Activated CD8-positive, alpha-beta memory T cell treated with anti-CD3 and anti-CD28 coated beads, Interleukin-2, amount 50 U/mL, for 48 hours (primary cell): ENCODE results near the gene NIFK.
A peak's percentile ranks its signal among the peaks of the same experiment; 100 is the strongest.

Experiments used
- DNase-seq: peaks from one replicate; pipeline ENCODE4 v3.0.0-alpha.2; 2020

Gene NIFK

DNA sequence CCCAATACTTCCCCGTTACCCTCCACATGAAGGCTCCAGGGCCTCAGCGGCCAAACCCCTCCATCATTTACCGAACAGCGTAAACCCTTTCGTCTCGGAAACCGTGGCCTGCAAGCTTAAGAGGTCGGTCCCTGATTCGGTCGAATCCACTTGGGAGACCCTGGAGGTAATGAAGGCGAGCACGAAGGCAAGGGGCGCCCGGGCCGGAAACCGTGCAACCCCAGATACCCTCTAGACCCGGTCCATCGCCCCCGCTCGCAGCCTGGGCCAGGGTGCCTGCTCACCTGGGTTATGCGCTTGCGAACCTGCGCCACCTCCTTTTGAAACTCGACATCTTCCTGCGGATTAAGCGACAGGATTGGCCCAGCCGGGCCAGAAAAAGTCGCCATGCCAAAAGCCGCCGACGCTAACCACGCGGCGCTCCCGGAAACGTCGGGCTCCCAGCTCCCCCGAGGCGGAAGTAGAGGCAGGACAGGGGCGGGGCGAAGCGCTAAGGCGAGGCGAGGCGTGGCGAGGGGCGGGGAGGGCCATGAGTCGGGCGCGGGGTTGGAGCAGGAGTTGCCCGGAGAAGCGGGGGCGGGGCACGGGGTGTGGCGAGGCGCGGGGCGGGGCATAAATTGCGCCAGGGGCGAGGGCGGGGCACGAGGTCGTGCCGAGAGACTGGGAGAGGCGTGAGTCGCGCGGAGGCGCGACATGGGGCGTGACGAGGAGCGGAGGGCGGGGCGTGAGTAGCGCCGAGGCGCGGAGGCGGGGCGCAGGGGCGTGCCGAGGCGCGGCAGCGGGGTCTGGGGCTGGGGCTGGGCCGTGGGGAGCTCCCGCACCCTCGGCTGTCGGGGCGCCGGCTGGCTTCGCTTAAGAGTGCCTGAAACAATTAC lies at the start of gene NIFK:
NIFK (minus strand) TSS at position 414 of the 875 bp plus-strand sequence; CDS start at position 389, 25 bp downstream.
- peak; percentile 100 for DNase-seq

DNA sequence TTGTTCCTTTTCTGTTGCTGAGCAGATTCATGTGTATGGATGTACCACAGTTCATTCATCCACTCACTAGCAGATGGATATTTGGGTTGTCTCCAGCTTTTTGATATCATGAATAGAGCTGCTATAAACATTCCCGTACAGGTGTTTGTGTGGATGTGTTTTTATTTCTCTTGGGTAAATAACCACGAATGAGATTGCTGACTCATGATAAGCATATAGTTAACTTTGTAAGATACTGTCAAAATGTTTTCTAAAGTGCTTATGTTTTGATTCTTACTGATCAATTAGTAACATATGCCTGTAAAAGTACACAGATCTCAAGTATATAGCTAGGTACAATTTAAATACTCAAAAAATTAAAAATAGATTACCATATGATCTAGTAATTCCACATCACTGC lies 46.5 kb upstream of the NIFK start:
- DNase-seq: no peak

DNA sequence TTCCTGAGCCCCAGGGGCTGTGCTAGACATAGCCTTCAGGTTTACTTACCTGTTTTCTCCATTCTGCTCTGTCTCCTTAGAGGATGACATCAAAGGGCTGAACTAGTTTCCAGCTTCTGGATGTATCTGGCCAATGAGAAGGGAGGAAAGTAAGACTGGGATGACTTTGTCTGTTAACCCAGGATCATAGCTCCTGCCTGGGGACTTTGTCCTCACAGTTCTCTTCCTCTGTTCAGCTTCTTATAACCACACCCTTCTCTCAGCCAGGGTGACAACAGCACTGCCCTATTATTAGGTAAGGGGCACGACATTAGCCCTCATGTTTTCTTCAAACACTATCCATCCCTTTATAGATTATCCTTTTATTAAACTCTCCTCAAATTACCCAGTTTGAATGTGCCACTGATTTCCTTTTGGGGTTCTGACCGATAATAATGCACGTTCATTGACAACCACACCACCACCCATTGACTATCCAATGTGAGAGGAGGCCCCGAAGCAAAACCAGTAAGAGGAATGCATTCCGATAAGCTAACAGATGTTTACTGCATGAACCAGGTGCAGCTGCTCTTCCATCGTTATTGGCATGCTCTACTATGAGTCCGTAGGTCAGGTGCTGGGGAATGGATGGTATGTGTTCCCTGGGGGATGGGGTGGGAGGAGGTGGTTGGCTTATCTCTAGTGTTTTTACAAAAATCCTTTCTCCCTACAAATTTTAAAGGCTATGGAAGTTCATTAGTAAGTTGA lies 42.2 kb upstream of the NIFK start:
- no peak for DNase-seq

DNA sequence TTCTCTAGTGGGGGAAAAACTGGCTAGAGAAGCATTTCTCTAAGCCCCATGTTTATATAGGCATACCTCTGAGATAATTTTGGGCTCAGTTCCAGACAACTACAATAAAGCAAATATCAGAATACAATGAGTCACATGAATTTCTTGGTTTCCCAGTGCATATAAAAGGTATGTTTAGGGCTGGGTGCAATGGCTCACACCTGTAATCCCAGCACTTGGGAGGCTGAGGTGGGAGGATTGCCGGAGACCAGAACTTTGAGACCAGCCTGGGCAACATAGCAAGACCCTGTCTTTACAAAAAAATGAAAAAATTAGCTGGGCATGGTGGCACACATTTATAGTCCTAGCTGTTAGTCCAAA lies 41.0 kb upstream of the NIFK start:
- DNase-seq: no peak

GRCh38 chr2:121776885-121777698 lies 40.4 kb upstream of the NIFK start:
- DNase-seq: no peak

- no peak for DNase-seq
These were observed 39.7 kb upstream of the NIFK start for GRCh38 chr2:121776361-121776760.

DNA sequence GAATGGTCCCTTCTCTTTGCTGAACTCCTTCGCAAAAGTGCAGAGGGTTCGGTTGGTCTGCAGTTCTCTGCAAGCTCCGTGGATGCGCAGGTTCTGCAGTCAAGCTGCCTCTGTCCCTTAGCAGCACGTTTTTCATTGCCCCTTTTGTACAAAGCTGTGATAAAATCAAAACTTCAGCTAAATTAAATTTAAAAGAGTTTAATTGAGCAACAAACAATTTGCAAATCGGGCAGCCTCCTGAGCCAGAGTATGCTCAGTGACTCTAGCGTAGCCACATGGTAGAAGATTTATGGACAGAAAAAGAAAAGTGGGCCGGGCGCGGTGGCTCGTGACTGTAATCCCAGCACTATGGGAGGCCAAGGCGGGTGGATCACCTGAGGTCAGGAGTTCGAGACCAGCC lies 37.6 kb upstream of the NIFK start:
- DNase-seq: no peak

- no peak for DNase-seq
These were observed 35.5 kb upstream of the NIFK start for GRCh38 chr2:121771976-121772742.

- no peak for DNase-seq
These were observed 31.6 kb upstream of the NIFK start for GRCh38 chr2:121768143-121768755.

GRCh38 chr2:121766624-121767023 lies 29.9 kb upstream of the NIFK start:
- no peak for DNase-seq

- DNase-seq: no peak
These were observed 28.1 kb upstream of the NIFK start for GRCh38 chr2:121764681-121765228.

DNA sequence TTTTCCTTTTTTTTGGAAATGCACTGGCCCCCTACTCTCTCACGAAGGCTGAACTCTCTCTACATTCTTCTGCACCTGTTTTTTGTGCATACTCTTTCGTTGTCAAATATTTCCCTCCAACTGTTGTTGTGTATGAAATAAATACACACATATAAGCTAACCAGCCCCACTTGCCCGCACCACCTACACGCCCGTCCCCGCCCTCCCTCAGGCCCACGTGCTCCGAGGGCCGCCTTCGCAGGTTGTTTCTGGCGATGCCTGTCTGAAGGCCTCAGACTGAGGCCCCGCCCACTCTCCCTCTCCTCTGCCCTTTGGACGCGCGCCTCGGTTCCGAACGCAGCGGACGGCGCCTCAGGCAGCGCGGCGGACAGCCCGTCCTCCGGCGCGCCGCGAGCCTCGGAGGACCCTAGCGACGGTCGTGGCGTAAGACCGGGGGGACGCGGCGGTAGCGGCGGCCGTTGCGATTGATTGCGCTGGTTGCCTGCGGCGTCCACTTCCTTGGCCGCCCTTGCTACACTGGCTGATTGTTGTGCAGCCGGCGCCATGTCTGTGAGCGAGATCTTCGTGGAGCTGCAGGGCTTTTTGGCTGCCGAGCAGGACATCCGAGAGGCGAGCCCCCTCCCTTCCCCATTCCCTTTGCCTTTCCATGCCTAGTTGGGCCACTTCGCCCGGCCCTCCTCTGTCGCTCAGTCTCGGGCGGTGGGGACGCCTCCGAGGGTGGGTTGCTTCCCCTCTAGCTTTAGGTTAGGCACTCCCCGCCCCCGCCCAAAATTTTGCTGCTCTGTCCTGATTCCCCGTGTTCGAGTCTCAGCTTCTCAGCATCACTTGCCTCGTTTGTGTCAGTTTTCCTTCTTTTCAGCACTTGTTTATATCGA lies 18.8 kb upstream of the NIFK start, which contains the start of gene TSN:
TSN (plus strand) TSS at position 415 of the 875 bp plus-strand sequence; CDS start at position 544, 129 bp downstream.
- peak; percentile 97 for DNase-seq

GRCh38 chr2:121754851-121755236 lies 18.2 kb upstream of the NIFK start:
- no peak for DNase-seq

DNA sequence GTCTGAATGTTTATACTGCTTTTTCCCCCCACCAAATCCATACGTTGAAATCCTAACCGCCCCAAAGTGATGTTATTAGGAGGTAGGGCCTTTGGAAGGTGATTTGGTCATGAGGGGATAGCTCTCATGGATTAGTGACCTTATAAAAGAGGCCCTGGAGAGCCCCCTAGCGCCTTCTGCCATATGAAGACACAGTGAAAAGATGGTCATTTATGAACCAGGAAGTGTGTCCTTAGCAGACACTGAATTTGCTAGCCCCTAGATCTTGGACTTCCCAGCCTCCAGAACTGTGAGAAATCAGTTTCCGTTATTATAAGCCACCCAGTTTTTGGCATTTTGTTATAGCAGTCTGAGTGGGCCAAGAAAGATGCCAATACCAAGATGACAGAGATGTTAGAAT lies 11.5 kb upstream of the NIFK start:
- DNase-seq: no peak

- peak; percentile 61 for DNase-seq
These were observed 9.4 kb upstream of the NIFK start for GRCh38 chr2:121746071-121746578.

DNA sequence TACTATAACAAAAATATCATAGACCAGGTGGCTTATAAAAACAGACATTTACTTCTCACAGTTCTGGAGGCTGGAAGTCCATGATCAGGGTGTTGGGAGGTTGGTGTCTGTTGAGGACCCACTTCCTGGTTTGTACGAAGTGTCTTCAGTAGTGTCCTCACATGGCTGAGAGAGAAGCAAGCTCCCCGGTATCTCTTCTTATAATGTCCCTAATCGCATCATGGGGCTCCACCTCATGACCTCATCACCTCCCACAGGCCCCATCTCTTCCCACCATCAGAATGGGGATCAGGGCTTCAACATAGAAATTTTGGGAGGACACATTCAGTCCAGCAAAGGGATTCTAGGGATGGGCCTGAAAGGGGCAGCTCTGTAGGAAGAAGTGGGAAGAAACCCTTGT lies 4.8 kb upstream of the NIFK start:
- DNase-seq: no peak

- no peak for DNase-seq
These were observed 4.3 kb upstream of the NIFK start for GRCh38 chr2:121740973-121741372.

GRCh38 chr2:121736140-121736461 lies 574 bp downstream of the NIFK start:
- DNase-seq: no peak

GRCh38 chr2:121735518-121736074 lies 1.1 kb downstream of the NIFK start:
- DNase-seq: peak; percentile 30

DNA sequence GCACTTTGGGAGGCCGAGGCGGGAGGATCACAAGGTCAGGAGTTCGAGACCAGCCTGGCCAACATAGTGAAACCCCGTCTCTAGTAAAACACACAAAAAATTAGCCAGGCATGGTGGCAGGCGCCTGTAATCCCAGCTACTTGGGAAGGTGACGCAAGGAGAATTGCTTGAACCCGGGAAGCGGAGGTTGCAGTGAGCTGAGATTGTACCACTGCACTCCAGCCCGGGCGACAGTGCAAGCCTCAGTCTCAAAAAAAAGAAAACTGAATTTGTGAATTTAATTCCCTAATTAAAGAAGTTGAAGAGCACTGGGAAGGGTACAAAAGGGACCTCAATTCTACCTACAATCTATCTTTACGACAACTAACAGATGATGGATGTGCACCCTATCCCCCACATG lies 2.1 kb downstream of the NIFK start:
- peak; percentile 40 for DNase-seq
